GM12874 (cell line): ENCODE measurements around the gene RPL27.

Experiments used
- TF ChIP-seq, protein P1 (sequence below): IDR thresholded peaks from 2 replicates; pipeline ENCODE4 v1.5.1; 2011; ENCODE audit warnings: low read depth, mild to moderate bottlenecking, control low read depth, low read length, moderate library complexity; ENCODE audit not compliant: insufficient read depth

Gene RPL27

DNA sequence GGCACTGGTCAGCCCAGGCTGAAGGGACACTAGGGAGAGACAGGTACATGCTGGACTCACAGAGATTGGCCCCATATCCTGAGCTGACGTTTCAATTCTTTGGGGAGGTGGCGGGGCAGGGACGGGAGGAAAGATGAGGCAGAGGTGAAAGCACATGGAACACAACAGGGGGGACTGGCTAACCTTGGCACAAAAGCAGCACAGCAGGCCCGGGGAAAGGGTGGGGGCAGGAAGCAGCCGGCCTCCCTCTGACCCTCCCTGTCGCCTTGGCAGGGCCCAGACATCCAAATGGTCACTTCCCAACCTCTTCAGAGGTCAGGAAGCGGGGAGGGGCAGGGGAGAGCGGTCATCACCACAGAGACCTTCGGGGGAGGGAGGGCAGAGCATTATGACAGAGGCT lies 17.4 kb downstream of the RPL27 start:
- TF ChIP-seq, protein P1, sequence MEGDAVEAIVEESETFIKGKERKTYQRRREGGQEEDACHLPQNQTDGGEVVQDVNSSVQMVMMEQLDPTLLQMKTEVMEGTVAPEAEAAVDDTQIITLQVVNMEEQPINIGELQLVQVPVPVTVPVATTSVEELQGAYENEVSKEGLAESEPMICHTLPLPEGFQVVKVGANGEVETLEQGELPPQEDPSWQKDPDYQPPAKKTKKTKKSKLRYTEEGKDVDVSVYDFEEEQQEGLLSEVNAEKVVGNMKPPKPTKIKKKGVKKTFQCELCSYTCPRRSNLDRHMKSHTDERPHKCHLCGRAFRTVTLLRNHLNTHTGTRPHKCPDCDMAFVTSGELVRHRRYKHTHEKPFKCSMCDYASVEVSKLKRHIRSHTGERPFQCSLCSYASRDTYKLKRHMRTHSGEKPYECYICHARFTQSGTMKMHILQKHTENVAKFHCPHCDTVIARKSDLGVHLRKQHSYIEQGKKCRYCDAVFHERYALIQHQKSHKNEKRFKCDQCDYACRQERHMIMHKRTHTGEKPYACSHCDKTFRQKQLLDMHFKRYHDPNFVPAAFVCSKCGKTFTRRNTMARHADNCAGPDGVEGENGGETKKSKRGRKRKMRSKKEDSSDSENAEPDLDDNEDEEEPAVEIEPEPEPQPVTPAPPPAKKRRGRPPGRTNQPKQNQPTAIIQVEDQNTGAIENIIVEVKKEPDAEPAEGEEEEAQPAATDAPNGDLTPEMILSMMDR = no peak

DNA sequence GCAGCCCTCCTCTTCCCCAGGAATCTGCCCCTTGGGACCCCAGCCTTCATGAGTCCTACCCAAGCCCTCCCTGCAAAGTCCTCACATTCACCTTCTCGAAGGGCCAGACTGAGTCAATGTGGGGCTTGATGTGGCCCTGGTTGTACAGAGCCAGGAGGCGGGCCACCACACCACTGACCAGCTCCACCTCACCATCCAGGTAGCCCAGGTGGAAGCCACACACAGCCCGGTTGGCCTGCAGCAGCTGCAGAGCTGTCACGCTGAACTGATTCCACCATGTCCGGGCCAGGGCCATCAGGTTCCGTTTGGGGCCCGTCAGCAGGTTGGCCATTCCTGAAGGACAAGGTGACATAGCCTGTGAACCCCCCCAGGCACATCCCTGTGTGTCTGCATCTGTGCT lies 18.0 kb downstream of the RPL27 start:
- TF ChIP-seq, protein P1 = no peak

DNA sequence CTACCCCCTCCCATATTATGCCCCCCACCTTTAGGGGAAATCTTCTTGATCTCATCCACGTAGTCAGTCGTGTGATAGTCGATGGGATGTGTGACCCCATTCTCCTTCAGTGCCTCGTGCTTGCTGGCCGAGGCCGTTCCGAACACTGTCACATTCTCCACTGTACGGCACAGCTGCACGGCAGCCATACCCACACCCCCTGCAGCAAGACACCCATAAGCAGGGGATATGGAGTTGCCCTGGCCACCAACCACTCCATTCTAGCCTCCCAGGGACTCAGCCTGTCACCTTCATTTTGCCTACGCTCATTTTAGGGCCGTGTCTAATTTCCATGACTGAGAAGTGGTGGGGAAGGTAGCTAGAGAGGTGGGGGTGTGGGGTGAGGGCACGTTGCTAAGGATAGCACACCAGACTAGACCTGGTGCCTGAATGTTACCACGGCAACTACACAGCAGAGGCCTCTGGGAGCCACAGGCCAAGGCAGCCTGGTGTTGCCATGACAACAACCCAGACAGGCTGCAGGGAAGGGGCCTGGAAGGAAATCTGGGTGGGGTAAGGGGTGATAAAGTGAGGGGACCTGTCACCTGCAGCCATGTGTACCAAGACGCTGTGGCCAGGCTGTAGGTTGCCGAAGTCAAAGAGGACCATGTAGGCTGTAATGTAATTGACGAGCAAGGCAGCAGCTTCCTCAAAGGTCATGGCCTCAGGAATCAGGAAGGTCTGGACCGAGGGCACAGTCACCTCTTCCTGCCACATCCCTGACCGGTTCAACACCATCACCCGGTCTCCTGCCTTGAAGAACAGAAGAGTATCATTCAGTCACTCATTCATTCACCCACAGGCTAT lies 20.0 kb downstream of the RPL27 start:
- TF ChIP-seq, protein P1 = no peak

DNA sequence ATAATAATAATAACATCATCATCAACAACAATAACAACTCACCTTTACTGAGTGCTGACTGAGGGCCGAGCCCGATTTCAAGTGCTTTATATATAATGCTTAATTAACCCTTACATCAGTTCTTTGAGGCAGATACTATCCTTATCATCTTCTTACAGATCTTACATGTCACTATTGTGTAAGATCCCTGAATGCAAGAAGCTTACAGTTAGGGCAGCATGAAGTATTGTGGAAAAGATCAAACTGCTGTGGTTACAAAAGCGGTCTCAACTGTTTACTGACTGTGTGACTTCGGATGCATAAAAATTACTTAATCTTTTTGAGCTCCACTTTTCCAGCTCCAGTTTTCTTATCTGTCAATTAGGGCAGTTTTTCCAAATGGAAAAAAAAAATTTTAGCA lies 20.7 kb downstream of the RPL27 start:
- TF ChIP-seq, protein P1 = no peak

DNA sequence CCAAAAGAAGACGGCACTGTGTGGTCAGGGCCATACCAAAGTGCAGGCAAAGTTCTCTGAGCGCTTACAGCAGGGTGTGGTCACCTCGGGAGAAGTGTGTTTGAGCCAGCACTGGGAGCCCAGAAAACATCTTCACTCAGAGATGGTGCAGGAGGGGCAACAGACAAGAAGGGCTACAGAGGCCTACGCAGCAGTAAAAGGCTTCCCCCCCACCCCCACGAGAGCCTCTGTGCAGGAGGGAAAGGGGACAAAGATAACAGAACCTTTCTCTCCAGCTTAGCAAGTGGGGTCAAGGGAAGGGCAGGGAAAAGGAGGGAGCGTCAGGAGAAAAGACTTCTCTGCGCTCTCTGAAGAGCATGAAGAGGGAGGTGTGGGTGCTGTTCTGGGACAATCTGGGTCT lies 21.2 kb downstream of the RPL27 start:
- TF ChIP-seq, protein P1 = no peak

DNA sequence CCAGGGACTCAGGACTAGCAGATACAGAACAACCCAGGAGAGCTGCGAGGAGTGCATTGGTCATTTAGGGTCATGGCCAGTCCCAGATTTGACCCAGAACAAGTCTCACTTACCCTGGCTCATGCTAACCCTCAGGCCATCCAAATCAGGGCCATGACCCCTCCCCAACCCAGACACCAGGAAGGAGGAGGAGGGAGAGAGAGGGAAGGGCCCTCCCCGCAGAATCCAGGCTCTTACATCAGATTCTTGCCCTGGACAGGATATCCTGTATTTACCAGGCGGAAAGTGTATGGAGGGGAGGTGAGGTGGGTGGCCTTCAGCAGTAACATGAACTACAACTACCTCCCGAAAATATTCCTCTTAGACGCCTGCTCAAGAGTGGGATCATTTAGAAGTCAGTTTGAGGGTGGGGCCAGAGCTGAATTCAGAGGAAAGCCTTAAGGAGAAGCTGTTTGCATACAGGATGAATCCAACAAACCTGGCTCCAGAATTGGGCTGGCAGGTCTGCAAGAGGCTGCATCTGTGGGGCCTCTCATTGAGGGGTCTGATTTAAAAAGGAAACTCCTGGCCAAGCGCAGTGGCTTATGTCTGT lies 21.9 kb downstream of the RPL27 start:
- TF ChIP-seq, protein P1 = no peak

DNA sequence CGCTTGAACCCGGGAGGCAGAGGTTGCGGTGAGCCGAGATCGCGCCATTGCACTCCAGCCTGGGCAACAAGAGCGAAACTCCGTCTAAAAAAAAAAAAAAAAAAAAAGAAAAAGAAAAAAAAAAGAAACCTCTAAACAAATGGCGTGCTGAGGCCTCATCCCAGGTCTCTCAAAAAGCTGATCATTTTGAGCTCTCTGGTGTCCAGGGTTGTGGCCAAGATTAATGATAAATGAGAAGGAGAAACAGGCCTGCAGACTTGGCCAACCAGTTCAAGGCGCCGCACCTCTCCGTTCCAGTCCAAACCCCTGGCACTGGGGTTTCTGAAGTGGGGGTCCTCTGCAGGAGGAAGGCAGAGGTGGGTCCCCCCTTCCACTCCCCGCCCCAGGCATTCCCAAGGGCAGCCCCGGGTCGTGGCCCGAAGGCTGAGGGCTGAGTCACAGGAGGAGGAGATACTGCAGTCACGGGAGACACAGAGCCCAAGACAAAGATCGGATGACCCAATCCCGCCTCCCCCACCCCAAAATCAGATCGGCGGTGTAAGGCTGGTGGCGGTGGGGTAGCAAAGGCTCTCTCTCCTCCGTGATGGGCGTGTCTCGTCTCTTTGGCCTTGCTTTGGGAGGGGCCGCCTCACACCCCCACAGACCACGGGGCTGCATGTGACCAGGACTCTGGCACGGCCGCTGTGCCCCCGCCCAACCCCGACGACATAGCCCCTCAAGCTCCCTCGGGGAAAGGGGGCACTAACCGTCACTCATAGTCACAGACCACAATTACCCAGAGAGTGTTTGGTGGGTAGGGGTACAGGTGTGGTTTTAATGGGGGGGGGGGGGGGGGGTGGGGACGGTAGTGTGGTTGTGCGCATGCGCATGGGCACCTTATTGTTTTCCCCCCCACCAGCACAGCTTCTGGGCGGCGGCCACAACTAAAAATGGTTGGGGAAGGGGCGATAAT lies 22.8 kb downstream of the RPL27 start:
- TF ChIP-seq, protein P1 = no peak
